ENCODE results near the gene MCOLN3.
"Not testable (repeated sequence)": the region's sequence is repeated elsewhere in the genome, so short reads cannot be mapped to it uniquely, and the experiment has no call there.

The MCOLN3 gene

GRCh38 chr1:85024736-85025135, 23.6 kb downstream of the MCOLN3 start:
- Mint-ChIP-seq H3K27me3 (no peaks in the 10 kb centered on the region), H3K27ac (no peak overlapping the region), H3K9me3 (no peaks in the 10 kb centered on the region), H3K4me3 (no peak overlapping the region), H3K4me1 (peaks cover 10% of the 10 kb centered on the region)
- ATAC-seq (no peak), DNase-seq (no peak)

- ATAC-seq = peak; percentile 56
- Mint-ChIP-seq H3K4me3 (no peak overlapping the region), H3K4me1 (peaks cover 8% of the 10 kb centered on the region), H3K27me3 (no peaks in the 10 kb centered on the region), H3K27ac (no peak overlapping the region), H3K9me3 (no peaks in the 10 kb centered on the region)
- DNase-seq = no peak
Observed at GRCh38 chr1:85022700-85023099, 25.6 kb downstream of the MCOLN3 start.

- Mint-ChIP-seq H3K4me3 (no peak overlapping the region), H3K4me1 (no peaks in the 10 kb centered on the region), H3K27me3 (no peaks in the 10 kb centered on the region), H3K27ac (no peak overlapping the region), H3K9me3 (no peaks in the 10 kb centered on the region)
- ATAC-seq (no peak), DNase-seq (no peak)
Observed at GRCh38 chr1:85019994-85020393, 28.3 kb downstream of the MCOLN3 start.

GRCh38 chr1:85015826-85016225, 32.5 kb downstream of the MCOLN3 start:
- Mint-ChIP-seq H3K4me1 (no peaks in the 10 kb centered on the region), H3K27me3 (peaks cover 12% of the 10 kb centered on the region), H3K4me3 (no peak overlapping the region), H3K9me3 (peaks cover 1 to 4% of the 10 kb centered on the region in 2 donors), H3K27ac (no peak overlapping the region)
- ATAC-seq (no peak), DNase-seq (no peak)

GRCh38 chr1:85005641-85006040, 42.7 kb downstream of the MCOLN3 start:
- peaks cover 15% of the 10 kb centered on the region for H3K4me1 Mint-ChIP-seq
- H3K9me3 Mint-ChIP-seq = peaks cover 34 to 64% of the 10 kb centered on the region in 2 donors
- peak overlapping the region in 1 of 2 donors; percentile 30 for H3K27ac Mint-ChIP-seq
- ATAC-seq, DNase-seq, H3K4me3 Mint-ChIP-seq: not testable (repeated sequence)
- peaks cover 25% of the 10 kb centered on the region for H3K27me3 Mint-ChIP-seq

- Mint-ChIP-seq H3K4me3 (no peak overlapping the region), H3K27me3 (peaks cover 30% of the 10 kb centered on the region), H3K9me3 (peaks cover 22 to 40% of the 10 kb centered on the region in 2 donors), H3K27ac (no peak overlapping the region), H3K4me1 (peaks cover 33% of the 10 kb centered on the region)
- ATAC-seq = no peak
- DNase-seq = no peak
Observed at GRCh38 chr1:85001742-85002141, 46.6 kb downstream of the MCOLN3 start.

GRCh38 chr1:84998642-84999280, 49.5 kb downstream of the MCOLN3 start:
- Mint-ChIP-seq H3K27me3 (peaks cover 30% of the 10 kb centered on the region), H3K27ac (peak overlapping the region in 1 of 2 donors; percentile 44), H3K4me1 (peaks cover 31% of the 10 kb centered on the region), H3K4me3 (peak overlapping the region; percentile 87 to 92), H3K9me3 (peaks cover 9 to 11% of the 10 kb centered on the region in 2 donors)
- DNase-seq = peak; percentile 62 to 81
- ATAC-seq = peak; percentile 81

- peak overlapping the region; percentile 87 to 92 for H3K4me3 Mint-ChIP-seq
- H3K9me3 Mint-ChIP-seq = peaks cover under 1 to 3% of the 10 kb centered on the region in 2 donors
- peaks cover 30% of the 10 kb centered on the region for H3K27me3 Mint-ChIP-seq
- peaks cover 36% of the 10 kb centered on the region for H3K4me1 Mint-ChIP-seq
- peak; percentile 0 for ATAC-seq
- peak overlapping the region in 1 of 2 donors; percentile 38 for H3K27ac Mint-ChIP-seq
- peak; percentile 17 to 20 for DNase-seq
Observed at GRCh38 chr1:84997667-84998600, 50.4 kb downstream of the MCOLN3 start.

GRCh38 chr1:84996846-84997666, 51.2 kb downstream of the MCOLN3 start, which contains the start of gene MCOLN2:
Gene MCOLN2, minus strand, starts transcription at chr1:84997113. Its CDS starts 241 bp downstream, at chr1:84996872.
- Mint-ChIP-seq H3K4me1 (peaks cover 45% of the 10 kb centered on the region), H3K27ac (peak within 1 kb of the TSS; percentile 91 to 93), H3K4me3 (peak within 1 kb of the TSS; percentile 87 to 92), H3K27me3 (peaks cover 30% of the 10 kb centered on the region), H3K9me3 (no peaks in the 10 kb centered on the region)
- ATAC-seq = peak; percentile 74
- DNase-seq = peak; percentile 52 to 61

- ATAC-seq = peak; percentile 56
- DNase-seq = peak in 1 of 2 donors; percentile 31
- peaks cover 19% of the 10 kb centered on the region for H3K27me3 Mint-ChIP-seq
- H3K4me1 Mint-ChIP-seq = peaks cover 57% of the 10 kb centered on the region
- no peaks in the 10 kb centered on the region for H3K9me3 Mint-ChIP-seq
- peak overlapping the region in 1 of 2 donors; percentile 93 for H3K27ac Mint-ChIP-seq
- H3K4me3 Mint-ChIP-seq = peak overlapping the region; percentile 73 to 87
Observed at GRCh38 chr1:84995484-84996334, 52.6 kb downstream of the MCOLN3 start.

- Mint-ChIP-seq H3K9me3 (no peaks in the 10 kb centered on the region), H3K4me3 (peak overlapping the region; percentile 20 to 54), H3K27ac (peak overlapping the region in 1 of 2 donors; percentile 41), H3K27me3 (no peaks in the 10 kb centered on the region), H3K4me1 (peaks cover 57% of the 10 kb centered on the region)
- DNase-seq = no peak
- peak; percentile 47 for ATAC-seq
Observed at GRCh38 chr1:84991097-84991920, 57.0 kb downstream of the MCOLN3 start.

- H3K27me3 Mint-ChIP-seq = no peaks in the 10 kb centered on the region
- peaks cover 50% of the 10 kb centered on the region for H3K4me1 Mint-ChIP-seq
- no peak overlapping the region for H3K27ac Mint-ChIP-seq
- H3K9me3 Mint-ChIP-seq = no peaks in the 10 kb centered on the region
- peak overlapping the region; percentile 32 to 72 for H3K4me3 Mint-ChIP-seq
- DNase-seq (peak in 1 of 2 donors; percentile 34), ATAC-seq (peak; percentile 94)
Observed at GRCh38 chr1:84988588-84988987, 59.7 kb downstream of the MCOLN3 start.

GRCh38 chr1:84986561-84986960, 61.7 kb downstream of the MCOLN3 start:
- not testable (repeated sequence) for ATAC-seq, H3K27me3 Mint-ChIP-seq, H3K4me3 Mint-ChIP-seq, H3K9me3 Mint-ChIP-seq, H3K27ac Mint-ChIP-seq, DNase-seq
- peaks cover 31% of the 10 kb centered on the region for H3K4me1 Mint-ChIP-seq

- H3K9me3 Mint-ChIP-seq = peaks cover 0 to 6% of the 10 kb centered on the region in 2 donors
- H3K4me3 Mint-ChIP-seq = no peak overlapping the region
- H3K27me3 Mint-ChIP-seq = peaks cover 8% of the 10 kb centered on the region
- DNase-seq (no peak), ATAC-seq (no peak)
- peaks cover 29% of the 10 kb centered on the region for H3K4me1 Mint-ChIP-seq
- no peak overlapping the region for H3K27ac Mint-ChIP-seq
Observed at GRCh38 chr1:84985365-84985764, 62.9 kb downstream of the MCOLN3 start.
